K562 (cell line): Measurements from ENCODE around the gene PITPNC1. TPM values are rescaled to one million over a fixed set of nuclear protein-coding genes. Genes with fewer than 3 reads are reported as not detected.

Experiments
- ELF2 ChIP-seq: fragments of 250-450 bp; sonication (Bioruptor Pico); IDR thresholded peaks from 2 replicates; pipeline ENCODE4 v1.5.0; 2021; ENCODE audit warnings: mild to moderate bottlenecking
- ESRRB ChIP-seq: fragments of 250-450 bp; sonication (Bioruptor Pico); IDR thresholded peaks from 2 replicates; pipeline ENCODE4 v1.5.0; 2020; ENCODE audit warnings: mild to moderate bottlenecking, moderate library complexity, borderline replicate concordance
- ZNF239 ChIP-seq: fragments of 250-450 bp; sonication (Bioruptor Pico); IDR thresholded peaks from 2 replicates; pipeline ENCODE4 v1.4.0; 2020; ENCODE audit warnings: mild to moderate bottlenecking
- ZNF3 ChIP-seq: fragments of 250-450 bp; sonication (Bioruptor Pico); IDR thresholded peaks from 2 replicates; pipeline ENCODE4 v1.5.0; 2021; ENCODE audit warnings: mild to moderate bottlenecking, moderate library complexity
- polyA plus RNA-seq, 8 experiments: library from polyadenylated mRNA; depleted of rRNA in 4 of 8; stranded (reverse) in 5 of 8; unstranded in 3 of 8; fragments of >200 nt; fragmentation: Nextera tagmentation in 2 of 8; fragmentation: Illumina TruSeq in 1 of 8; extraction: Ambion mirVana in 2 of 8; extraction: Trizol in 1 of 8; gene quantifications; 2 replicates each; pipeline versions ENCODE4 v1.2.1 to v1.2.3, GENCODE V29; 2011 to 2014; ENCODE audit warnings: inconsistent platforms in 1 of 8, missing spikeins in 1 of 8
- total RNA-seq, 7 experiments: library from RNA; depleted of rRNA in 6 of 7; stranded (reverse); fragments of >200 nt in 6 of 7; fragmentation: Illumina TruSeq in 2 of 7; extraction: Trizol in 2 of 7; gene quantifications; 2 replicates each; pipeline versions ENCODE4 v1.2.1 to v1.2.3, GENCODE V29; 2011 to 2021; ENCODE audit warnings: low replicate concordance in 1 of 7
- TF ChIP-seq, protein P1 (sequence below): fragments of 250-450 bp; sonication (Bioruptor Pico); IDR thresholded peaks from 2 replicates; pipeline ENCODE4 v1.4.0; 2020; ENCODE audit warnings: mild to moderate bottlenecking, moderate library complexity
- TF ChIP-seq, protein P2 (sequence below): fragments of 450-650 bp; IDR thresholded peaks from 2 replicates; pipeline ENCODE4 v1.6.1; 2016; ENCODE audit warnings: mild to moderate bottlenecking, moderate library complexity
- TF ChIP-seq, protein P3 (sequence below): fragments of 450-650 bp; IDR thresholded peaks from 2 replicates; pipeline ENCODE4 v1.6.1; 2014; ENCODE audit warnings: low read depth, mild to moderate bottlenecking, moderate library complexity, borderline replicate concordance

The PITPNC1 gene
- total and polyA plus RNA-seq, 9 of the 15 experiments (the other 6 are each of a cell fraction or from before 2014, with no cell fraction given), result 0.11 to 1.1 (median 0.65) TPM

DNA sequence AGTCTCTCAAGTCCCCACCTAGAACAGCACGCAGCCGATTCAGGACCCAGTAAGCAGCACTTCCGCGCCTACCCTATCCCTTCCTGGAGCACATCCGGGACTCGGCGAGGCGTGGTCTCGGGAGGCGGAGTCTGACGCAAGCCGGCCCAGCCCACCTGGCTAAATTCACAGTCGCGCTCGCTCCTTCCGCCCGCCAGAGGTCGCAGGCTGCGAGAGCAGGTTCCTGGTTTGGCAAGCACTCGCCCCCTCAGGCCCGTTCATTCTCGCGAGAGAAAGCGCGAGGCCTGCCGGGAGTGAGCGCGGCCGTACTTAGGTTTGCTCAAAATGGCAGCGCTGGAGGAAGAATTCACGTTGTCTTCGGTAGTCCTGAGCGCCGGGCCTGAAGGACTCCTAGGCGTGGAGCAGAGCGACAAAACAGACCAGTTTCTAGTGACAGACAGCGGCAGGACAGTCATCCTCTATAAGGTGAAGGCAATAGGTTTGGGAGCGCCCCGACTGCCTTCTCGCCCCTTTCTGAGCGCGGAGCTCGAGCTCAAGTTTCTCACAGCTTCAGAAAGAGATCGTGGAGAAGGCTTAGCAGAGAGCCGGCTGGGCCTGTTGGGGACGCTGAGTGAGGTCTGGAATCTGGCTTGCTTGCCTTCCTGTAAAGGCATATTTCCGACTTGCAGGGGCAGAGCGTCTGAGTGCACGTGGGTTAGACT lies 340.7 kb downstream of the PITPNC1 start, which contains the start of gene NOL11 (continued):
- TF ChIP-seq ESRRB (CRISPR knock-in tag) (no peak), ELF2 (CRISPR knock-in tag) (peak; percentile 94), ZNF239 (CRISPR knock-in tag) (no peak), ZNF3 (no peak)
- TF ChIP-seq, protein P1, sequence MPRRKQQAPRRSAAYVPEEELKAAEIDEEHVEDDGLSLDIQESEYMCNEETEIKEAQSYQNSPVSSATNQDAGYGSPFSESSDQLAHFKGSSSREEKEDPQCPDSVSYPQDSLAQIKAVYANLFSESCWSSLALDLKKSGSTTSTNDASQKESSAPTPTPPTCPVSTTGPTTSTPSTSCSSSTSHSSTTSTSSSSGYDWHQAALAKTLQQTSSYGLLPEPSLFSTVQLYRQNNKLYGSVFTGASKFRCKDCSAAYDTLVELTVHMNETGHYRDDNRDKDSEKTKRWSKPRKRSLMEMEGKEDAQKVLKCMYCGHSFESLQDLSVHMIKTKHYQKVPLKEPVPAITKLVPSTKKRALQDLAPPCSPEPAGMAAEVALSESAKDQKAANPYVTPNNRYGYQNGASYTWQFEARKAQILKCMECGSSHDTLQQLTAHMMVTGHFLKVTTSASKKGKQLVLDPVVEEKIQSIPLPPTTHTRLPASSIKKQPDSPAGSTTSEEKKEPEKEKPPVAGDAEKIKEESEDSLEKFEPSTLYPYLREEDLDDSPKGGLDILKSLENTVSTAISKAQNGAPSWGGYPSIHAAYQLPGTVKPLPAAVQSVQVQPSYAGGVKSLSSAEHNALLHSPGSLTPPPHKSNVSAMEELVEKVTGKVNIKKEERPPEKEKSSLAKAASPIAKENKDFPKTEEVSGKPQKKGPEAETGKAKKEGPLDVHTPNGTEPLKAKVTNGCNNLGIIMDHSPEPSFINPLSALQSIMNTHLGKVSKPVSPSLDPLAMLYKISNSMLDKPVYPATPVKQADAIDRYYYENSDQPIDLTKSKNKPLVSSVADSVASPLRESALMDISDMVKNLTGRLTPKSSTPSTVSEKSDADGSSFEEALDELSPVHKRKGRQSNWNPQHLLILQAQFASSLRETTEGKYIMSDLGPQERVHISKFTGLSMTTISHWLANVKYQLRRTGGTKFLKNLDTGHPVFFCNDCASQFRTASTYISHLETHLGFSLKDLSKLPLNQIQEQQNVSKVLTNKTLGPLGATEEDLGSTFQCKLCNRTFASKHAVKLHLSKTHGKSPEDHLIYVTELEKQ, result no peak
- TF ChIP-seq, protein P2, sequence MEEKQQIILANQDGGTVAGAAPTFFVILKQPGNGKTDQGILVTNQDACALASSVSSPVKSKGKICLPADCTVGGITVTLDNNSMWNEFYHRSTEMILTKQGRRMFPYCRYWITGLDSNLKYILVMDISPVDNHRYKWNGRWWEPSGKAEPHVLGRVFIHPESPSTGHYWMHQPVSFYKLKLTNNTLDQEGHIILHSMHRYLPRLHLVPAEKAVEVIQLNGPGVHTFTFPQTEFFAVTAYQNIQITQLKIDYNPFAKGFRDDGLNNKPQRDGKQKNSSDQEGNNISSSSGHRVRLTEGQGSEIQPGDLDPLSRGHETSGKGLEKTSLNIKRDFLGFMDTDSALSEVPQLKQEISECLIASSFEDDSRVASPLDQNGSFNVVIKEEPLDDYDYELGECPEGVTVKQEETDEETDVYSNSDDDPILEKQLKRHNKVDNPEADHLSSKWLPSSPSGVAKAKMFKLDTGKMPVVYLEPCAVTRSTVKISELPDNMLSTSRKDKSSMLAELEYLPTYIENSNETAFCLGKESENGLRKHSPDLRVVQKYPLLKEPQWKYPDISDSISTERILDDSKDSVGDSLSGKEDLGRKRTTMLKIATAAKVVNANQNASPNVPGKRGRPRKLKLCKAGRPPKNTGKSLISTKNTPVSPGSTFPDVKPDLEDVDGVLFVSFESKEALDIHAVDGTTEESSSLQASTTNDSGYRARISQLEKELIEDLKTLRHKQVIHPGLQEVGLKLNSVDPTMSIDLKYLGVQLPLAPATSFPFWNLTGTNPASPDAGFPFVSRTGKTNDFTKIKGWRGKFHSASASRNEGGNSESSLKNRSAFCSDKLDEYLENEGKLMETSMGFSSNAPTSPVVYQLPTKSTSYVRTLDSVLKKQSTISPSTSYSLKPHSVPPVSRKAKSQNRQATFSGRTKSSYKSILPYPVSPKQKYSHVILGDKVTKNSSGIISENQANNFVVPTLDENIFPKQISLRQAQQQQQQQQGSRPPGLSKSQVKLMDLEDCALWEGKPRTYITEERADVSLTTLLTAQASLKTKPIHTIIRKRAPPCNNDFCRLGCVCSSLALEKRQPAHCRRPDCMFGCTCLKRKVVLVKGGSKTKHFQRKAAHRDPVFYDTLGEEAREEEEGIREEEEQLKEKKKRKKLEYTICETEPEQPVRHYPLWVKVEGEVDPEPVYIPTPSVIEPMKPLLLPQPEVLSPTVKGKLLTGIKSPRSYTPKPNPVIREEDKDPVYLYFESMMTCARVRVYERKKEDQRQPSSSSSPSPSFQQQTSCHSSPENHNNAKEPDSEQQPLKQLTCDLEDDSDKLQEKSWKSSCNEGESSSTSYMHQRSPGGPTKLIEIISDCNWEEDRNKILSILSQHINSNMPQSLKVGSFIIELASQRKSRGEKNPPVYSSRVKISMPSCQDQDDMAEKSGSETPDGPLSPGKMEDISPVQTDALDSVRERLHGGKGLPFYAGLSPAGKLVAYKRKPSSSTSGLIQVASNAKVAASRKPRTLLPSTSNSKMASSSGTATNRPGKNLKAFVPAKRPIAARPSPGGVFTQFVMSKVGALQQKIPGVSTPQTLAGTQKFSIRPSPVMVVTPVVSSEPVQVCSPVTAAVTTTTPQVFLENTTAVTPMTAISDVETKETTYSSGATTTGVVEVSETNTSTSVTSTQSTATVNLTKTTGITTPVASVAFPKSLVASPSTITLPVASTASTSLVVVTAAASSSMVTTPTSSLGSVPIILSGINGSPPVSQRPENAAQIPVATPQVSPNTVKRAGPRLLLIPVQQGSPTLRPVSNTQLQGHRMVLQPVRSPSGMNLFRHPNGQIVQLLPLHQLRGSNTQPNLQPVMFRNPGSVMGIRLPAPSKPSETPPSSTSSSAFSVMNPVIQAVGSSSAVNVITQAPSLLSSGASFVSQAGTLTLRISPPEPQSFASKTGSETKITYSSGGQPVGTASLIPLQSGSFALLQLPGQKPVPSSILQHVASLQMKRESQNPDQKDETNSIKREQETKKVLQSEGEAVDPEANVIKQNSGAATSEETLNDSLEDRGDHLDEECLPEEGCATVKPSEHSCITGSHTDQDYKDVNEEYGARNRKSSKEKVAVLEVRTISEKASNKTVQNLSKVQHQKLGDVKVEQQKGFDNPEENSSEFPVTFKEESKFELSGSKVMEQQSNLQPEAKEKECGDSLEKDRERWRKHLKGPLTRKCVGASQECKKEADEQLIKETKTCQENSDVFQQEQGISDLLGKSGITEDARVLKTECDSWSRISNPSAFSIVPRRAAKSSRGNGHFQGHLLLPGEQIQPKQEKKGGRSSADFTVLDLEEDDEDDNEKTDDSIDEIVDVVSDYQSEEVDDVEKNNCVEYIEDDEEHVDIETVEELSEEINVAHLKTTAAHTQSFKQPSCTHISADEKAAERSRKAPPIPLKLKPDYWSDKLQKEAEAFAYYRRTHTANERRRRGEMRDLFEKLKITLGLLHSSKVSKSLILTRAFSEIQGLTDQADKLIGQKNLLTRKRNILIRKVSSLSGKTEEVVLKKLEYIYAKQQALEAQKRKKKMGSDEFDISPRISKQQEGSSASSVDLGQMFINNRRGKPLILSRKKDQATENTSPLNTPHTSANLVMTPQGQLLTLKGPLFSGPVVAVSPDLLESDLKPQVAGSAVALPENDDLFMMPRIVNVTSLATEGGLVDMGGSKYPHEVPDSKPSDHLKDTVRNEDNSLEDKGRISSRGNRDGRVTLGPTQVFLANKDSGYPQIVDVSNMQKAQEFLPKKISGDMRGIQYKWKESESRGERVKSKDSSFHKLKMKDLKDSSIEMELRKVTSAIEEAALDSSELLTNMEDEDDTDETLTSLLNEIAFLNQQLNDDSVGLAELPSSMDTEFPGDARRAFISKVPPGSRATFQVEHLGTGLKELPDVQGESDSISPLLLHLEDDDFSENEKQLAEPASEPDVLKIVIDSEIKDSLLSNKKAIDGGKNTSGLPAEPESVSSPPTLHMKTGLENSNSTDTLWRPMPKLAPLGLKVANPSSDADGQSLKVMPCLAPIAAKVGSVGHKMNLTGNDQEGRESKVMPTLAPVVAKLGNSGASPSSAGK, result 0 out of 2 replicates have a peak, but pooled peaks have one; percentile 24
- TF ChIP-seq, protein P3, sequence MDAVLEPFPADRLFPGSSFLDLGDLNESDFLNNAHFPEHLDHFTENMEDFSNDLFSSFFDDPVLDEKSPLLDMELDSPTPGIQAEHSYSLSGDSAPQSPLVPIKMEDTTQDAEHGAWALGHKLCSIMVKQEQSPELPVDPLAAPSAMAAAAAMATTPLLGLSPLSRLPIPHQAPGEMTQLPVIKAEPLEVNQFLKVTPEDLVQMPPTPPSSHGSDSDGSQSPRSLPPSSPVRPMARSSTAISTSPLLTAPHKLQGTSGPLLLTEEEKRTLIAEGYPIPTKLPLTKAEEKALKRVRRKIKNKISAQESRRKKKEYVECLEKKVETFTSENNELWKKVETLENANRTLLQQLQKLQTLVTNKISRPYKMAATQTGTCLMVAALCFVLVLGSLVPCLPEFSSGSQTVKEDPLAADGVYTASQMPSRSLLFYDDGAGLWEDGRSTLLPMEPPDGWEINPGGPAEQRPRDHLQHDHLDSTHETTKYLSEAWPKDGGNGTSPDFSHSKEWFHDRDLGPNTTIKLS, result peak; percentile 91
